Activated T-cell treated with anti-CD3 and anti-CD28 coated beads, Interleukin-2, amount 50 U/mL, for 1 hour (primary cell): ENCODE results near the gene SERINC5.
"Not testable (repeated sequence)": the region's sequence is repeated elsewhere in the genome, so short reads cannot be mapped to it uniquely, and the experiment has no call there.

Experiments
- DNase-seq: peaks from one replicate; pipeline ENCODE4 v3.0.0-alpha.2; 2020

SERINC5 gene

DNA sequence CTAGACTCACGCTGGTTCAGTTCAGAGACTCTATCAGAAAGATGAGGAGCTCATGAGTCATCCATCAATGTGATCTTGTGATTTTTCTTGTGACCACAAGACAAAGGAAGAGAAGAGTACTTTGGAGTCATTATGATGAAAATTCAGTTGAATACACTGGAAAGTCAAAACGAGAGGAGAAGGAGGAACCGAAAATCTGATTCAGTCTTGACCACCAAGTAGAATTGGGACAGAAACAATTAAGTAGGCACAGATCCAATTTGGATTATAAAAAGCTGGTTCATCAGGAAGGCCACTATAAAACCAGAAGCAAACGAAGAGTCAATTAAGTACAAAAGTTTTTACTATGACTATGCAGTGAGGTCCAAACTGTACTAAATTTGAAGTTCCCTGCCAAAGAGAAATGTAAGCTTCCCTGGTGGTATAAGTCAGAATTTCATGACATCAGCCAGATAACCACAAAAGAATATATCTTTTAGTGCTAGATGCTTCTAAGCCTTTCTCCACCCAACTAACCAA, 129.8 kb downstream of the SERINC5 start:
- DNase-seq = no peak

DNA sequence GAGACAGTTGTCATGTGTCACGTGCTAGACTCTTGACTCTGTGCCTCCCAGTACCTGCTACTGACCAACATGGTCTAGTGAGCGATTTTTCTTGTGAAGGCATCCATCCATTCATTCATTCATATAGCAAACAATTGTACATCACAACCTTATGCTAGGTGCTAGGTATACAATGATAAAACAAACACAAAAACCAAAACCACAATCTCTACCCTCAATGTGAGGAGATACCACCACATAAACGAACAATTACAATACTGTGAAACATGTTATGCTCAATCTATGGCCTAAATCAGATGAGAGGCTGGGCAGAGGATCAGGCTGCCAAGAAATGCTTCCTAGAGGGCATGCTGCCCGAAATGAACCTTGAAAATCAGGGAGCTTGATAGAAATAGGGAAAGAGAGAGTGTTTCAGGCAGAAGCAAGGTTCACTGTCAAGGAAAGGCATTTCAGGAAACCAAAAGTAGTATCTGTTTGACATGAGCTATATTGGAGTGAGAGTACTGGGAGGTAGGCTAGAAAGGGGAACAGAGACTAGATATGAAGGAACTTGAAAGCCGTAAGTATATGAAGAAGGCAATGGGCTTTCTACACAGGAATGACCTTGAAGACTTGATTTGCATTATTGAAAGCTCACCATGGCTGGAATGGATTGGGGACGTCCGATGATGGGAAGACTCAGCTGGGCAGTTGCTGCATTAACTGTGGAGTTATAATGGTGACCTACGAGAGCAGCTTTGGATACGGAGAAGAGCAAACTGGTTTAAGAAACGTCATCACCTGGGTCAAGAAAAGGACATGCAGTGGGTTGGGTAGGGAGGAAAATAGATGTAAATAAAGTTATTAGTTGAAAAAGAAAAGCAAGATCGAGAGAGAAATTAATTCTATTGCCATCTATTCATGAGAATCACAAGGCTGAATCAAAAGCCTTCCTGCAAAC, 130.6 kb downstream of the SERINC5 start:
- DNase-seq = no peak

DNA sequence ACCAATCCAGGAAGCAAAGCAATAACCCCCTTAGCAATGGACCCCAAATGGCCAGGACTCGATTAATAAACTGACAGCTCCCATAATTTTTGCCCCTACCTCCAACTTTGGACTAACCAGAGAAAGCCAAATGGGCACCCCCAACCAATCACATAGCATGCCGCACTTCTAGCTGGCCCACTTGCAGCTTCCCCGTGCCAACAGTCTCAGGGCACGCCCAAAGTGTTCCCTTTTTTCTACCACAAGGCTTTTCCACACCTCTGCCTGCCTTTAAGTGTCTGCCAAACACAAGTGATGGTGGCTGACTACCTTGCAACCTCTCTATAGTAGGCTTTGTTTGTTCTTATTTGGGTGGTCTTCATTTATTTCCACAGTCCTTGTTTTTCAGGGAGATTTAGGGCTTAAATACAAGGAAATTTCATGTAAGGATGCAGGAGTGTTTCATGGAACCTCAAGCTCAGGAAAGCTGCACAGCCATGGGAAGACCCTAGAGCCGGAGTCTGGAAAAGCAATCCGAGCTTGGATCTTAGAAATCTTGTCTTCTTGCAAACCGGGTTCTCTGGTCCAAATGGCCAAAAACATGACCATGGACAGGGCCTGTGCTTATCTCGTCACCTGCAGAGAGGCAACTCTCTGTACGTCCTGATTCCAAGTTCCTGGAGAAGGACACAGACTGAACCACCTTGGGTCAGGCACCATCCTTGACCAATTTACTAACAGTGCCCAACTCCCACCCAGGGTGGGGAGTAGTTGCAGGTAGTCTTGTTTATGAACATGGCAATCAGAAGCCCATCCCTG, 131.5 kb downstream of the SERINC5 start:
- no peak for DNase-seq

DNA sequence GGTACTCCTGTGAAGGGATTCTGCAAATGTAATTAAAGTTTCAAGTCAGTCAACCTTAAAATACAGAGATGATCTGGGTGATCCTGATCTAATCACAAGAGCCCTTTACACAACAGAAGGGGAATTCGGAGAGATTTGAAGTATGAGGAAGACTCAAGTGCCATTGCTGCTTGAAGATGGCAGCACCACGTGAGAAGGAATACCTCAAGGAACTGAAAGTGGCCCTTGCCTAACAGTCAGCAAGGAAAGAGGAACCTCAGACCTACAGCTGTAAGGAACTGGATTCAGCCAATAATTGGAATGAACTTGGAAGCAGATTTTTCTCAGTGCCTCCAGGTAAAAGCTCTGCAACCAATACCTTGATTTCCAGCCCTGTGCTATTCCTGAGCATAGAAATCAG, 133.3 kb downstream of the SERINC5 start:
- no peak for DNase-seq

DNA sequence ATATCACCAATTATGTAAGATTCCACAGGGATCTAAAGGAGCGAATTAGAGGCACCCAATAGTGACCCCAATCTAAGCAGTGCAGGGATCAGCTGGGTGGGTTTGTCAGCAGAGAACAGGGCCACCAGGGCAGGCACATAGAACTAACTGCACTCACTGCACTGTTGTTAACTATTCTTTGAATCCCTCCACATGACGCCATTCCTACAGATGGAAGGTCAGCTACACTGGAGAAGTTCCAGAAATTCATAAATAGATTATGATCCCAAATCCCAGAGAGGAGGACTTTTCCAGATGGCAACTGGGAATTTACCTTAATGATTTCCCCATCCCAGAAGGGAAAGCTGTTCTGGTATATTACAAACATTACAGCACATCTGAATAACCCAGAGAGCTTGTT, 136.5 kb downstream of the SERINC5 start:
- no peak for DNase-seq

DNA sequence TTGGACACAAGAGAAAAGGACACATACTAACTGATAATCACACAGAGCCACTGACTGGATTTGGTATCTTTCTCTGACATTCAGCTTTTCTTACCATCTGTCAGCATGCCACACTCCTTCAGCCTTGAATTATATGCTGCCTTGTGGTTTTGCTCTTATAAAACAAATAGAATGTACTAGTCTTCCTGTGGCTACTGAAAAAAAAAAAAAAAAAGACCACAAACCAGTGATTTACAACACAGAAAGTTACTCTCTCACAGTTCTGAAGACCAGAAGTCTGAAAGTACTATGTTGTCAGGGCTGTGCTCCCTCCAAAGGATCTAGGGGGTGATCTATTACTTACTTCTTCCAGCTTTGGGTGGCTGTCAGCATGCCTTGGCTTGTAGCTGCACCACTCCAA, 138.4 kb downstream of the SERINC5 start:
- DNase-seq = no peak

DNA sequence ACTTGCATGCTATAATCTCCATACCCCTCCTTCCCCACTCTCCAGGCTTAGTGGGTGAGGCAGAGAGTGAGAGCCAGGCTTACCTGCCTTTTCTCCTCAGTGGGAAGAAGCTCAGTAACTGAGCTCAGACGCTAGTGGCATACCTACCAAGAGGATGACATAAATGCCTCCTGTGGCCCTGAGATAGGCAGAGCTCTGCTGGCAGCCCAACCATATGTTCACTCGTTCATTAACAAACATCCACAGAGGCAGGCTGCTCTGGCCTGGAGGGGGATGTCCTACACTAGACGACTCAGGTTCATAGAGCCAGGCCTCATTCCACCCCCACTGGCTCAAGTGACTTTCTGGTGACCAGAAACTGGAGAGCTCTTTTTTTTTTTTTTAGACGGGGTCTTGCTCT, 139.4 kb downstream of the SERINC5 start:
- DNase-seq = no peak

DNA sequence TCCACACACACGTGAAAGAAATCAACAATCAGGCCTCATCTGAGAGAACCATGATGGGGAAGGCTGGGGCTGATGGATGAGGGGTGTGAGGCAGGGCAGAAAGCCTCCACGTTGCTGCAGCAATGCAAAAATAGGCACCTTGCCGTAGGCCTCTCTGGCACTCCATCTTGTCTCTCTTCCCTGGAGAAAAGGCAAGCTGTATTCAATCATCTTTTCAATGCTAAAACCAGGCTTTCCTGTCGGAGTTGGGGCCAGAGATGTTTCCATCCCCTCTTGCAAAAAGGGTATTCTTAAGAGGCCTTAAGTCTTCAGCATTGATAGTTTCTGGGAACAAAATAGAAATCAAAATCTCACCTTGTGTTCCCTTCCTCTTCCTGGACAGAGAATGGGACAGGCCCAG, 139.8 kb downstream of the SERINC5 start:
- no peak for DNase-seq

DNA sequence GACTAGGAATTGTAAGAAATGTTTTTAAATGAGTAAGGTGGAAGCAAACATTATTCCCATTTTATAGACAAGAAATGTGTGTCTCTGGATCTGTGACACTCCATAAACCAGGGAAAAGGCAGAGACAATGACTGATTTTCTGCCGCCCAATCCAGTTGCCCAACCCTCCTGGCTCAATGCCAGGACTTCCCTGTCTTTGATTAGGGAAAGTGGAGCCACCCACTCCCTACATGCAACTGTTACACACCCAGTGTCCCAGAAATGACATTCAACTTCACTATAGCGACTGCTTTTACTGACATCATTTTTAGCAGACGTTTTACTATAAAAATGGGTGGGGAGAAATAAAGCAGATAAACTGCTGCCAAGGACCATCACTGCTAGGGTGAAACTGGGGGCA, 141.0 kb downstream of the SERINC5 start:
- DNase-seq = no peak

DNA sequence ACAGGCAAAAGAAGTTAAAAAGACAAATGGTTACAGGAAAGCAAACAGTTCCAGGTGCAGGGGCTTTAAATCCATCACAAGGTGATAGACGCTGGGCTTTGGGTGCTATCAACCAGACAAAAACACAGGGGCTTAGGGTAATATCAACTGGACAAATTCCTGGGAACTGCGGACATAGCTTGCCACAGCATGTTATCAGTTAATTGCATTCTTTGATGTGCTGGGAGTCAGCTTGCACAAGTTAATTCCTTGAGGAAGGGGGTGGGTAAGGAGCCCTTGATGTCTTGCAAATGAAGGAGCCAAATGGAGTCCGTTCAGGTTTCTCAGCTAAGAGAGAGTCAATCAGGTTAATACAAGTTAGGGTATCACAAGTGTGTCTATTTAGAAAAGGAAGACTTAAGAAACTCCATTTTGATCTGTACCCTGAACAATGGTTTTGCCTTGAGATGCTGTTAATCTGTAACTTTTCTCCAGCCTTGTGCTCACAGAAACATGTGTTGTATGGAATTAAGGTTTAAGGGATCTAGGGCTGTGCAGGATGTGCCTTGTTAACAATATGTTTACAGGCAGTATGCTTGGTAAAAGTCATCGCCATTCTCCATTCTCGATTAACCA, 144.4 kb downstream of the SERINC5 start:
- not testable (repeated sequence) for DNase-seq

DNA sequence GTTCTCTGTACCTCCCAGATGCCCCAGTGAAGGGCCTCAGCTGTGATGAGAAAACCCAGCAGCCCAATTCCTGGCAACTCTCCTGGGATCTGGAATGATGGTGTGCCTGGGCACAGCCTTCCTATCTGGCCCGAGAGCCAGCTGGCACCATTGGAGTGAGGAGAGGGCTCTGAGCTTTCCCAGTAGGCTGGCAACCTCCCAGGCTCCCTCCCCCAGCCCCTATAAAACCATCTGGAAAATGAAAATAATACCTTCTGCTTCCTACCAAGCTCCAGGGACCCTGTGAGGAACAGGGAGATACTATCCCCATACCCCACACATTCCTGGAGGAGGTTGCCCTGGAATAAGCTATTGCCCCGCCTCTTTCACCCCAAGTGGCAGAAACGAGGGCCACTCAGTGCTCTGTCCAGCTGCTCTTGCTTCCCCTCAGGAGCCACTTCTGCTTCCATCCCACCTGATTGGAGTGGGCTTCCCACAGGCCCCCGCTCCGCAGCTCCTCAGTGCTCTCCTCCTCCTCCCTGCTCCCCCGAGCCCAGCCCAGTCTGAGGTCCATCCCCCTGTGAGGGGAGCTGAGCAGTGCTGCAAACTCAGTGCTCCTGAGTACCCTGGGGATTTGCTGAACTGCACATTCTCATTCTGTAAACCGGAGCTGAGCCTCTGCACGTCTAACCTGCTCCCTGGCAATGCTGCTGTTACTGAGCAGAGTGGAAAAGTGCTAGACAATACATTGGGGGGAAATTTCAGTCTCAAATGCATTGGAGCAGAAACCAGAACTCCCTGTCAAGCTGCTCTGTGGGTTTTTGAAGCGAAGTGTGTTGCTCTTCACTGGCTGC, 146.0 kb downstream of the SERINC5 start:
- DNase-seq = no peak

DNA sequence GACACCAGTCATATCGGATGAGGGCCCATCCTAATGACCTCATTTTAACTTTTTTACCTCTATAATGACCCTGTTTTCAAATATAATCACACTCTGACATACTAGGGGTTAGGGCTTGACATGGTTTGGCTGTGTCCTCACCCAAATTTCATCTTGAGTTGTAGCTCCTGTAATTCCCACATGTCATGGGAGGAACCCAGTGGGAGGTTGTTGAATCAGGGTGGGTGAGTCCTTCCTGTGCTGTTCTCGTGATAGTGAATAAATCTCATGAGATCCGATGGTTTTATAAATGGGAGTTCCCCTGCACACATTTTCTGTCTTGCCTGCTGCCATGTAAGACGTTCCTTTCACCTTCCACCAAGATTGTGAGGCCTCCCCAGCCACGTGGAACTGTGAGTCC, 148.9 kb downstream of the SERINC5 start:
- no peak for DNase-seq

DNA sequence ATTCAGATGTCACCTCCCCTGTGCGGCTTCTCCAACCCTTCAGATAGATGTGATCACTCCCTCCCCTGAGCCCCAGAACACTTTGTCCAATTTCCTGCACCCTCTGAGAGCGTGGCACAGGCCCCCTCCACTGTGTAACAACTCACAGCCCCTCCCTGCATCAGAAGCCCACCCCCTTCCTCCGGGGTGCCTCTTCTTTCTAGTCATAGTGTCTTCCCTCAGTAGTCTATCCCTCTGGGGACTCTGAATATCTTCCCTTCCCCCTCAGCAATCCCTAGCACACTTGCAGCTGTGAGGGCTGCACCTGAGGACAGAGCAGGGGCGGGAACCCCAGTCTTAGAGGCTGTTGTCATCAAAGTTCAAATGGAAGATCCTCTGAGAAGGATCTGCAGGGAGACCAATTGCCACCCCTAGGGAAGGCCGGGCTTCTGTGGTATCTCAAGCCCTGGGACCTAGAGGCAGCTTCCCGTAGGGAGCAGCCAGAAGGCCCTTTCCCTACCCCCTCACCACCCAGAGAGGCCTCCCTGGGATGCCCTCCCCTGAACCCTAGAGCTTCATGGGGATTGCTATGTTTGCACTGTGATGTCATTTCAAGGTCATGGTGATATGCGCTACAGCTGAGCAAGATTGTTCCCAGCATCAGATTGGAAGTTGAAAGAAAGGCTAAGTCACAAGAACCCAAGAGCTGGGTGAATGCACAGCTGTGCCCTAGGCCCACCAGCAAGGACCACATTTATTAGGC, 150.0 kb downstream of the SERINC5 start:
- DNase-seq = no peak

DNA sequence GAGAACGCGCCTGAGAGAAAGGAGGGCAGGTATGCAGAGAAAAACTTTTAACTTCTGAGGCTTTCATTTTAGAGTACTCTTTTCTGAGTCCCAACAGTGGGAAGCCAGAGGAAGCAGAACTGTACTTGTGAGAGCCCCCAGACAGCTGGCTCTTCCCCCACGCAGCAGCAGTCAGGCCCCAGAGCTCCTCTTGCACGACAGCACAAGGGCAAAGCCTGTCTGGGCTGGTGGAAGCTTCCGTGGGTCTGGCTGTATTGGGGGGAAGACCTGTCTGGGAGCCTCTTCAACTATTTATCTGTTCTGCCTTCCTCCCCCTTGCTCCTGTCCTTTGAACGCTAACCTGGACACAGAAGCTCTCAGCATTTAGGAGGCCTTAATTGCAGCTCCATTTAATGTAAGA, 152.5 kb downstream of the SERINC5 start:
- no peak for DNase-seq

DNA sequence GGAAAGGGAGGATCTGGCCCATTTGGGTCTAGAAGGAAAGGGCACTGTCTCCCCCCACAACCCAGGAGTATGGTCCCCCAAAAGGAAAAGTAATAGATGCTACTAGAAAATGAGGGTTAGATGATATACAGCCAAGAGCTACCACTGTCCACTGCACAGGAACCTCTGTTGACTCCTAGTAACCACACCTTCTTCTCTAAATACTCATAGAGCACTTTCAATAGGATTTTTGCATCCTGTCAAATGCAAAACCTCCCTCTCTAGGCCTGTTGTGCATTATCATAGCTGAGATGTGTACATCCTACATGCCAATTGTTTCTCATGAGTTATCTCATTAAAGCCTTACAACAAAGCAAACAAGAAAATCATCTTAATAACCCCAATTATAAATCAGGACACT, 153.9 kb downstream of the SERINC5 start:
- no peak for DNase-seq

DNA sequence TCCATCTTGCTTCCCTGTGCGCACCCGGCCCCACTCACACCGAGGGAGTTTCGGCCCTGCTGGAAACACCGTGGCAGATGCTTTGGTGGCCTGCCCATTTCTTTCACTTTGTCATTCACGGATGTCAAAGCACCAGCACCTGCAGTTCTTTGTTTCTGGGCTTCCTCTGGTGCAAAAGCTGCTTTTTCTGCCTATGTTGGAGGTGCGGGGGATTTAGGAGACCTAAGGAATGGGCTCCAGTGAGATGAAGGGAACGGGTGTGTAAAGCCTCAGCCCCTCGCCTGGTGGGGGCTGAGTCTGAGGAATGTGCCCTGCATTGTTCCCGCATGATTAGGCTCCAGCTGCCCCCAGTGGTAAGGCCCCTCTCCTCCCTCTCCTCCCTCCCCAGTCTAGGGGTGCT, 158.4 kb downstream of the SERINC5 start:
- no peak for DNase-seq

DNA sequence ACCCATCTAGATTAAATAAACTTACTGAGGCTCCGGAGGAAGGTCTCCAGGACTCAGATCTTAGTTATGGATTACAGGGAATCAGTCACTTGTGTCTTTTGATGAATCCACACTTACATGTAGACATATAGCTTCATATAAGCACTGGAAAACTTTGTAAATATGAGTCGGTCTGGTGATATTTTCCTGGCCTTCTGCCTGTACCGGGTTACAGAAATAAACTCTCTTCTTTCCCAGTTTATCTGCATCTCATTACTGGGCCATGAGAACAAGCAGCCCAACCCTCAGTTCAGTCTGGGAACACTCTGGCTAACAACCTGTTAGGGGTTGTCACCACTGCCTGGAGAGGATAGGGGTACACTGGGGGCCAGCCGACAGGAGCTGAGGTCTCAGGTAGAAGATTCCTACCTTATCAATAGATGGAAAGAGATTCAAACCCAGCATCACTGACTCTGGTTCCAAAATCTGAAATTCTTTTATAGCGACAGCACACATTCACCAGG, 161.6 kb downstream of the SERINC5 start:
- DNase-seq = no peak

DNA sequence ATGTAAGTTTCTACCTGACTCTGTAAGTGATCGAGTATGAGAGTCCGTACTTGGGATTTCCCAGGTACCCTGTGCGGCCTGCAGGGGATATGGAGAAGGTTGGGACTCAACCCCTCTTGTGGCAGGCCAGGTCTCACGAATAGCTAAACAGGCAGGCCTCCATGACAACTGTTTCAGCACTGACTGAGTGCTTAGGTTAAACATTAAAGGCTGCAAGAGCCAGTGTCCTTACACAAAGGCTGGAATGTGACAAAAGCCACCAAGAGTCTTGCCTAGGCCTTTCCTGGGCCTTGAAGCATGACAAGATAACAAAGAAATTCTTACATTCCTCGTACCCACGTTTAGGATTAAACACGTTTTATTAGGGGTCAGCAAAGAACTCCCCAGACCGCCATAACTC, 162.1 kb downstream of the SERINC5 start:
- no peak for DNase-seq

DNA sequence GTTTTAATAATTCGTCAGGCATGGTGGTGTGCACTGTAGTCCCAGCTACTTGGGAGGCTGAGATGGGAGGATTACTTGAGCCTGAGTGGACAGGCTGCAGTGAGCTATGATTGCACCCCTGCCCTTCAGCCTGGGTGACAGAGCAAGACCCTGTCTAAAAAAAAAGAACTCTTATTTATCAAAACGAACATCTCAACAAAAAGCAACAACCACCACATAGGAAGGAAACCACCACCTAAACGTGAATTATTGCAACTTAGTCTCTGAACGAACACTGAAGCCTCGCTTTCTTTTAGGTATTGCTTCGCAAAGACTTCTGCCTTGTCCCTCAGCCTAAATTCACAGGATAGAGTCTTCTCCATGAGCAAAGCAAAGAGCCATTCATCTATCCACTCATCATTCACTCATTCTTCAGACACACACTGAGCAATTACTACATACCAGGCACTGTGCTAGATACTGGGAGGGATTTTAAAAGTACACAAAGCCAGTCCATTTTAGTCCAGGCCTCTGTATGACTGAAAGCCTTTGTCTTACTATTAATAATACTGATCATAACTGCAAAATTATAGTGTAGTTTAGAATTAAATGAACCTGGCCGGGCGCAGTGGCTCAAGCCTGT, 163.3 kb downstream of the SERINC5 start:
- DNase-seq = no peak

DNA sequence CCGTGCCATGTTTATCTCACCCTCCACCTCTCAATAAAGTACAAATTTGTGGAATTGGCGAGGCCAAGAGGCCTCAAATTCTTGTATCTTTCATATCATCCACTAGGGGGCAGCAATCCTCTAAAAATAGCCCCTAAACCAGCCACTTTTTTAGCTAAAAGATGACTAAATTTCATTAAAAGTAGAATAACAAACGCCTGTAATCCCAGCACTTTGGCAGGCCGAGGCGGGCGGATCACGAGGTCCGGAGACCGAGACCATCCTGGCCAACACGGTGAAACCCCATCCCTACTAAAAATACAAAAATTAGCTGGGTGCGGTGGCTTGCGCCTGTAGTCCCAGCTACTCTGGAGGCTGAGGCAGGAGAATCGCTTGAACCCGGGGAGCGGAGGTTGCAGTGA, 164.1 kb downstream of the SERINC5 start:
- DNase-seq = peak; percentile 52

DNA sequence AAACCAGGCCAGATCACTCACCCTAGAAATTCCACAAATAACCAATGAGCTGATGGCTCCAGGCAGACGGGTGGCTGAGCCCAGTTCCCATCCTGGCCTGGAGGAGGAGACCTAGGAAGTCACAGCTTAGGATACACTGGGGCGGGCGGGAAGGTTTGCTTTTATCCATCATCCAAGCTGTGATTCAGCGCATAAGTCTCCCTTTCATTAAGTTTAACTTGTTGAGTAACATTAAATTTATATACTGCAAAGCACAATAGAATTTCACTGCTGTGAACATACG, 165.0 kb downstream of the SERINC5 start:
- DNase-seq = no peak
